ENCODE measurements around the gene UNC13D.

UNC13D gene

GRCh38 chr17:75806822-75807500, 37.2 kb downstream of the UNC13D start:
- DNase-seq (ENCODE audit: low read depth), result no peak
- no peak overlapping the region for H3K4me3 ChIP-seq (ENCODE audit: control insufficient read depth, low read depth, low read length)
- TF ChIP-seq, protein P1, sequence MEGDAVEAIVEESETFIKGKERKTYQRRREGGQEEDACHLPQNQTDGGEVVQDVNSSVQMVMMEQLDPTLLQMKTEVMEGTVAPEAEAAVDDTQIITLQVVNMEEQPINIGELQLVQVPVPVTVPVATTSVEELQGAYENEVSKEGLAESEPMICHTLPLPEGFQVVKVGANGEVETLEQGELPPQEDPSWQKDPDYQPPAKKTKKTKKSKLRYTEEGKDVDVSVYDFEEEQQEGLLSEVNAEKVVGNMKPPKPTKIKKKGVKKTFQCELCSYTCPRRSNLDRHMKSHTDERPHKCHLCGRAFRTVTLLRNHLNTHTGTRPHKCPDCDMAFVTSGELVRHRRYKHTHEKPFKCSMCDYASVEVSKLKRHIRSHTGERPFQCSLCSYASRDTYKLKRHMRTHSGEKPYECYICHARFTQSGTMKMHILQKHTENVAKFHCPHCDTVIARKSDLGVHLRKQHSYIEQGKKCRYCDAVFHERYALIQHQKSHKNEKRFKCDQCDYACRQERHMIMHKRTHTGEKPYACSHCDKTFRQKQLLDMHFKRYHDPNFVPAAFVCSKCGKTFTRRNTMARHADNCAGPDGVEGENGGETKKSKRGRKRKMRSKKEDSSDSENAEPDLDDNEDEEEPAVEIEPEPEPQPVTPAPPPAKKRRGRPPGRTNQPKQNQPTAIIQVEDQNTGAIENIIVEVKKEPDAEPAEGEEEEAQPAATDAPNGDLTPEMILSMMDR (conservative IDR thresholded peaks at IDR 0.05; ENCODE audit: control insufficient read depth, insufficient read depth, low read depth, low read length), result no peak

GRCh38 chr17:75803883-75804282, 40.3 kb downstream of the UNC13D start:
- TF ChIP-seq, protein P1 (conservative IDR thresholded peaks at IDR 0.05; ENCODE audit: control insufficient read depth, insufficient read depth, low read depth, low read length), result no peak
- DNase-seq (ENCODE audit: low read depth), result no peak
- no peak overlapping the region for H3K4me3 ChIP-seq (ENCODE audit: control insufficient read depth, low read depth, low read length)

DNA sequence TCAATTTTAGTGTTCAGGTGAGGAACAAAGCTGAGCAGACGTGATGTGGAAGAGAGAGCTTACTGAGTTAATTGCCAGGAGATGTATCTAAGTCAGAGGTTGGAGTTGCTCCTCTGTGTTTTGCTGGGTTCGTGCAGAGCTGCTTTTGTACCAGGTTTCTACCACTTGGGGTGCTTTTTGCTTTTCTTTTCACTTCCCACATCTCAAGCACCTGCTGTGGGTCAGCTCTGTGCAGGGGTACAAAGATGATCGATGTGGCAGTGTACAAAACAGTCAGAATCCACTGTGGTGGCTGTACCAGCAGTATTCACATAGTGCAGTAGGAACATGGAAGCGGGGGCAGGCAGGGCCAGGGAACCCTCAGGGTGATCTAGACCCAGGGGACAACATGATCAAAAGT, 44.8 kb downstream of the UNC13D start:
- DNase-seq (ENCODE audit: low read depth), result no peak
- H3K4me3 ChIP-seq (ENCODE audit: control insufficient read depth, low read depth, low read length), result no peak overlapping the region
- TF ChIP-seq, protein P1 (conservative IDR thresholded peaks at IDR 0.05; ENCODE audit: control insufficient read depth, insufficient read depth, low read depth, low read length), result no peak

DNA sequence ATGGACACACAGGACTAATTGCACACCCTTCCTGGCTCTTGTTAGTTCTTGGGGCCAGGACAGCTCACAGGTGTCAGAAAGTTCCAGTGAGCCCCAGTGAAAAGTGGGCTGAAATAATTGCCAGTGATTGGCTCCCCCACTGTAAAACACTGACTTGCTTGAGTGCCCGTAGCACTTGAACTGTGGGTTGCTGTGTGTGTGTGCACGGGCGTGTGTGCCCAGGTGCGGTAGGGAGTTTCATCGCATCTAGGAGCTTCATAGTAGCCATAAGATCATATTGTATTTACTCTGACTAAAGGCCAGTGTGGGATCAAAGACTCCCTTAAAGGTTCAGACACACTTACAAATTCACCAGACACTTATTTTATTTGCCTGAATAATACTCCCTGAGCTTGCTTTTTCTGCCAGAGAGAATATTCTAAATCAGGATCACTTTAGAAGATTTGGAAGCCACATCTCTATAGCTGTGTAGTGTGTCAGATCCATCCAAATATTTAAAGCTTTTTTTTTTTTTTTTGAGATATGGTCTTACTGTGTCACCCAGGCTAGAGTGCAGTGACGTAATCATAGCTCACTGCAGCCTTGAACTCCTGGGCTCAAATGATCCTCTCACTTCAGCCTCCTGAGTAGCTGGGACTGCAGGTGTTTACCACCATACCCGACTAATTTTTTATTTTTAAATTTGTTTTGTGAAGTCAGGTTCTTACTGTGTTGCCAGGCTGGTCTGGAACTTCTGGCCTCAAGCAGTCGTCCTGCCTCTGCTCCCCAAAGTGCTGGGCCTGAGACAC, 48.2 kb downstream of the UNC13D start:
- no peak overlapping the region for H3K4me3 ChIP-seq (ENCODE audit: control insufficient read depth, low read depth, low read length)
- TF ChIP-seq, protein P1 (conservative IDR thresholded peaks at IDR 0.05; ENCODE audit: control insufficient read depth, insufficient read depth, low read depth, low read length), result no peak
- DNase-seq (ENCODE audit: low read depth), result no peak

GRCh38 chr17:75793460-75793859, 50.7 kb downstream of the UNC13D start:
- TF ChIP-seq, protein P1 (conservative IDR thresholded peaks at IDR 0.05; ENCODE audit: control insufficient read depth, insufficient read depth, low read depth, low read length), result no peak
- no peak overlapping the region for H3K4me3 ChIP-seq (ENCODE audit: control insufficient read depth, low read depth, low read length)
- DNase-seq (ENCODE audit: low read depth), result no peak

DNA sequence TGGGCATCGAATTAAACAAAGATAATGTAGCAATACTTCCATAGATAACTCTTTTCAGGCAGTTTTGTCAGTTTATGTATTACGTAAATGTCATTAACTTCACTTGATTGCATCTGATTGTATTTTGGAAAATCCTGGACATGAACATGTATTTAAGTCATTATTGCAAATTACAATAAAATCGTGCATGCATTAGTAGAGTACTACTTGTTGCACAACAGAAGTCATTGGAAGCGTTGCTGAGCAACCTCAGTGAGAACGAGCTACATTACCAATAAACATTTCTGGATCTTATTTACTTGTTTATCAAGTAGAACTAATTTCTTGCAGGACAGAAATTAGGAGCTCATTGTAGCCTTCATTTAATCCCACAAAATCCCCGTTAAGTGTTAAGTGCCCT, 53.0 kb downstream of the UNC13D start:
- TF ChIP-seq, protein P1 (conservative IDR thresholded peaks at IDR 0.05; ENCODE audit: control insufficient read depth, insufficient read depth, low read depth, low read length), result no peak
- H3K4me3 ChIP-seq (ENCODE audit: control insufficient read depth, low read depth, low read length), result no peak overlapping the region
- no peak for DNase-seq (ENCODE audit: low read depth)
